ENCODE measurements around the gene DUSP16.
"Not testable (repeated sequence)": the region's sequence is repeated elsewhere in the genome, so short reads cannot be mapped to it uniquely, and the experiment has no call there.

The DUSP16 gene

GRCh38 chr12:12546314-12546772 is 16.3 kb downstream of the DUSP16 start:
- no peak for DNase-seq (ENCODE audit: low read depth)

DNA sequence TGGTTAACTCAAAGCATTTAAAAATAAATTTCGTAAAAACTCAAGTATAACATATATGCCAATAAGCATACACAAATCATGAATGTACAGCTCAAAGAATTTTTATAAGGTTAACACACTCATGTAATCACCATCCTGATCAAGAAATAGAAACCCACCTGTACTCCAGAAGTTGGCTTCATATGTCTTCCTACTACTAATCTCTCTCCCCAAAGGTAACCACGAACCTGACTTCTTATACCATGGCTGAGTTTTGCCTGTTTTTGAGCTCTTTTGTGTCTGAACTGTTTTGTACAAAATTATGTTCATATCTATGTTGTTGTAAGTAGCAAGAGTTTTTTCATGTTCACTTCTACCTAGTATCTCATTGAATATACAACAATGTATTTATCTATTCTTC is 18.7 kb downstream of the DUSP16 start:
- no peak for DNase-seq (ENCODE audit: low read depth)

DNA sequence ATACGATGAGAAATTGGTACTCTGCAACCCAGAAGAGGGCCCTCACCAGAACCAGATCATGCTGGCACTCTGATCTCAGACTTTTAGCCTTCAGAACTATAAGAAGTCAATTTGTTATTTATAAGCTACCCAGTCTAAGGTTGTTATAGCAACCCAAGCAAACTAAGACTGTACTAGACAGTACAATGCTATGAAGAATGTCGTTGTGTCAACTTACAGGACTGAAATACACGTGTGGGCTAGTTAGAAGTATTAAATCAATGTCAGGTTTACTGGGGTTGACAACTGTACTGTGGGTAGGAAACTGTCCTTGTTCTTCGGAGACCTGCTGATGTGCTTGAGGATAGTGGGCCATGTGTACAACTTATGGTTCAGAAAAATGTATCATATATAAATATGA is 19.7 kb downstream of the DUSP16 start:
- no peak for DNase-seq (ENCODE audit: low read depth)

DNA sequence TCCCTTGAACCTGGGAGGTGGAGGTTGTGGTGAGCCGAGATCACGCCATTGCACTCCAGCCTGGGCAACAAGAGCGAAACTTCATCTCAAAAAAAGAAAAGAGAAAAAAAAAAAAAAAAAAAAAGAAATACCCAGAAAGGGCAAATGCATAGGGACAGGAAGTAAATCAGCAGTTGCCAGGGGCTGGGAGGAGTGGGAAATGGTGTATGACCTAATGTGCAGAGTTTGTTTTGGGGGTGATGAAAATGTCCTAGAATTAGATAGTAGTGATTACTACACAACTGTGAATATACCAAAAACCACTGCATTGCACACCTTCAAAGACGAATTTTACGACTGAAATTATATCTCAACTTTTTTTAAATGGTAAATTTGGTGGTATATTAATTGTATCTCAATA is 20.4 kb downstream of the DUSP16 start:
- DNase-seq (ENCODE audit: low read depth) = no peak

DNA sequence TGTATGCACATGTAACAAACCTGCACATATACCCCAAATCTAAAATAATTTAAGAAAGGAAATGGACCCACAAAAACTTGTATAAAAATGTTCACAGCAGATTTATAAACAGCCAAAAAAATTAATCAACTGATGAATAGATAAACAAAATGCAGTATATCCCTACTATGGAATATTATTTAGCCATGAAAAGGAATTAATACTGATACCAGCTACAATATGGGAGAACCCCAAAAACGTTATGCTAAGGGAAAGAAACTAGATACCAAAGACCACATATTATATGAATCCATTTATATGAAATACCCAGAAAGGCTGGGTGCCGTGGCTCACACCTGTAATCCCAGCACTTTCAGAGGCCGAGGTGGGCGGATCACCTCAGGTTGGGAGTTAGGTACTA is 20.9 kb downstream of the DUSP16 start:
- no peak for DNase-seq (ENCODE audit: low read depth)

DNA sequence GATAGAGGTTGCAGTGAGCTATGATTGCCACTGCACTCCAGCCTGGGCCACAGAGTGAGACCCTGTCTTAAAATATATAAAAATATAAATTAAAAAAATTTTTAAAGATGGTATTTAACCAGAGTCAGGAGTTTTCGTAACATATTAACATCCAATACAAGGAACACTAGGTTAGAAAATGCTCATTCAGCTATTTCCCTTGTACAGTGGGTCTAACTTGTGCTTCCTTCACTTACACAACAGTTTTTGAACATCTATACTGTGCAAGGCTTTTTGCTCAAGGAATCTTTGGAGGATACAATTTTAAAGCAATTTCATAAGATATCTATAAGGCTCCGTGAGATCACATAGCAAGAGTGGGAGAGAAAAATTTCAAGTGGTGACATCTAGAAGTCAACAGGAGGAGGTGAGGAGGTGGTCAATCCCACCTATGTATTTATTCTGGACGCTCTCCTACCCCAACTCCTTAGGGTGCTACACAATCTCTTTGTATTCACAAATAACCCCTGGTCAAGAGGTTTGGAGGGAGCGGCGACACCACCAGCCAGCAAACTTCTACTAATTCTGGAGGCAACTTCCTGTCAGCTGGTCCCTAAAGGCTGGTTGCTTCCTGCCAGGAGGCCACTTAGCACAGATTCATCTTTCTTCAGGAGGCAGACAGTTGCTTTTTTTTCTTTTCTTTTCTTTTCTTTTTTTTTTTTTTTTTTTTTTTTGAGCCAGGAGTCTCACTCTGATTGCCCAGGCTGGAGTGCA is 22.2 kb downstream of the DUSP16 start:
- no peak for DNase-seq (ENCODE audit: low read depth)

GRCh38 chr12:12539028-12539810 is 23.4 kb downstream of the DUSP16 start:
- no peak for DNase-seq (ENCODE audit: low read depth)

DNA sequence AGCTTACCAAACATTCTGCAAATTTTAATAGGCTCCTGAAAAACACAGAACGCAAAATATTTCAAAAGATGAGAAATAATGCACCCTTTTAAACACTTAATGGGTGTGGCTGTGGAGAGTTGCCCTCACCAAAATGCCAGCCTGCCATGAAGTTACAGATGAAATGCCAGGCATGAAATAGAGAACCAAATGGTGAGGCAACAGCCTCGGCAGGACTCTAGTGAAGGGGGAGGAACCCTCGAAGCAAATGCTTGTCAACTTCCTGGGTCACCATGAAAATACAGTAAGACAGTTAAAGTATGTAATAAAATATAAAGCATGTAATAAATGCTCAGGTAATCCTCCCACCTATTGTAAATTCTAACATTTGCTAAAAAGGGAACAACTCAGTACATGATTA is 24.1 kb downstream of the DUSP16 start:
- DNase-seq (ENCODE audit: low read depth) = no peak

DNA sequence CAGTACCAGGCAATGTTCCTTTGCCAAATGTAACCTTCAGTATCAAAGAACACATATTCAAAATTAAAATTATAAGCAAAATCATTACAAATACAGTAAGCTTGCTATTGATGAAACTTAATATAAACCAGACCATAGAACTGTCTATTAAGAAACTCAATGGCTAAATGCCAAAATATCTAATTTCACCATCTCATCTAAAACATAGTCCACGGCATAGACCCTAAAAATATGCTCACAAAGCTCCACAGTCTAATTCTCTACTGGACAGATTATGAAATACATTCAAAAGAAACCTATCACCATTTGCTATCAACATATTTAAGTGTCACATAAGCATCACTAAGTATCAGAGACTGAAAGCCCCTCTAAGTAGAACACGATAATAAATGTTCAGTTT is 25.2 kb downstream of the DUSP16 start:
- no peak for DNase-seq (ENCODE audit: low read depth)

DNA sequence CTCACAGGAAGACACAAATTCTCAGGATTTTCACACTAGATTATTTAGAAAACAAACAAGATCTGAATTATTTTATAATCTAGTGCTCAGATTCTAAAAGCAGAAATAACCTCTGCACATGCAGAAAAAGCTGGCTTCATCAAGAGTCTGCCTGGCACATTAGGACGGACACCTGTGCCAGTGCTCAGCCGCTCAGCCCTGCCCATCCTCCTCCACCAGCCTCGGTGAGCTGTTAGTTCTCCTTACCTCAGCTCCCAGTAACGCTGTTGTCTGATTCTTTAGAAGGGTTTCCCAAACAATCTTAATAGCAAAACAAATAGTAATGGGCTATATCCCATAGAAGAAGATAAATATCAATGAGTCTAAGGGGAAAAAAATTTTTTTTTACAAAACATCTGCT is 27.7 kb downstream of the DUSP16 start:
- DNase-seq (ENCODE audit: low read depth) = no peak

DNA sequence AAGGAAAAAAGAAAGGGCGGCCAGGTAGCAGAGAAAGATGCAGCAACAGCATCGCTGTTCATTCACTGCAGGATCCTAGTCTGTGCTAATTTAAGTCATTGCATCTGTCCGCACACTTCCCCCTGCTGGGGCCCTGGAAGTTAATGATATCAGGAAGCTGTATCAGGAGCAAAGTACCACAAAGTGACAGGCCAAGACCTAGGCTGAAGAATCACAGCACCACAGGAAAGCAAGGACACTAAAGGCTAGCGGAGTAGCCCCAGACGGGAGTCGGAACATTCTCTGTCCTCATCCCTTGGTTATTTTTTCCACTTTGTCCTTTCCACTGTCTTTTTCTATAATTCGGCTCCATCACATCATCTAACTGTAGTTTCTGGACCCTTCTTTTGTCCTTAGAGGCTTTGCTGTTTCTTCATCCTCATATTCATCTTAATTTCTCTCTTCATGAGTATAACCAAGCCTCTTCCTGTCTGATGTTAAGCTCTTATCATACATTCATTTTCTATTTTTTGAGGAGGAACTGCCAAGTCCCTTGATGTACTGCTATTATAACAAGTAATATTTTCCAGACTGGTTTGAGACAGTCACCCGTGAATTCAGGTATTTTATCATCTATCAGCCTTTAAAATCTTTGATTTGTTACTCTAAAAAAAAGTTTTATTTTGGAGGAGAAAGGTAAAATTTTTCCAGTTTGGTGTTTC is 28.3 kb downstream of the DUSP16 start:
- DNase-seq (ENCODE audit: low read depth) = no peak

- no peak for DNase-seq (ENCODE audit: low read depth)
These were observed 29.3 kb downstream of the DUSP16 start for GRCh38 chr12:12533238-12533829.

DNA sequence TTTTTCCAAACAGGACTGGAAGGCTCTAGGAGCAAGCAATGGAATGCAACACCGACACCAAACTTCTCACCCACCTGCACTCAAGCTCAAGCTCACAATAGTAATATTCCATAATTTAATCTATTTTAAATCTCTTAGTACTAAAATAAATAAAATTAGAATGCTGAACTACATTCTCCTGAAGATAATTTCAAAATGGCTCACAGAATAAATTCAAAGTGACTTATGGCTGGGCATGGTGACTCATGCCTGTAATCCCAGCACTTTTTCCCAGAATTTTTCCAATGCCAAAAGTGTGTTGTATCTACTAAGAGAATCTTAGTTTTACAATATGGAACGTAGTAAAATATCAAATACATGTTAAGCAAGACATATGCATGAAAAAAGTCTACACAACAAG is 31.5 kb downstream of the DUSP16 start:
- DNase-seq (ENCODE audit: low read depth) = no peak

GRCh38 chr12:12529783-12530421 is 32.8 kb downstream of the DUSP16 start:
- DNase-seq (ENCODE audit: low read depth) = no peak

- no peak for DNase-seq (ENCODE audit: low read depth)
These were observed 34.0 kb downstream of the DUSP16 start for GRCh38 chr12:12528361-12529270.

DNA sequence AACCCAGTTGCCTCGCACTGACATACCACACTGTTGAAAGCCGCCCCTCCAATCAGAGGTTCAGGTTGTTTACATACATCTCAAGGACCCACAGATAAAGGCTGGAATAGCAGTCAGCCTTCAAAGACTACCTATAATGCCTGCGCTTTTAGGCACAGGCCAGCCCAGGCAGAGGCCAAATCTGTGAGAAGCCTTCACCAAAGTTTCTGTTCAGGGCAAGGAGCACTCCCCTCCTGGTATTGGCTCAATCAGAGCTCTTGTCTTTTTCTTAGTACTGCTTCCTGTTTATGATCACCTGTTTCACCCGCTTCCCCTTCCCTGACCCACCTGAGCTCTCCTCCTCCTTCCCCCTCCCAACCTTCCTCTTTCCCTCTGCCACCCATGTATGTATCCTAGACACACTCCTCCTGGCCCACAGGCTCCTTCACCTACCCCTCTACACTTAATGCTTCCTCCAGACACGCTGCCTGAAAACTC is 34.8 kb downstream of the DUSP16 start:
- no peak for DNase-seq (ENCODE audit: low read depth)

DNA sequence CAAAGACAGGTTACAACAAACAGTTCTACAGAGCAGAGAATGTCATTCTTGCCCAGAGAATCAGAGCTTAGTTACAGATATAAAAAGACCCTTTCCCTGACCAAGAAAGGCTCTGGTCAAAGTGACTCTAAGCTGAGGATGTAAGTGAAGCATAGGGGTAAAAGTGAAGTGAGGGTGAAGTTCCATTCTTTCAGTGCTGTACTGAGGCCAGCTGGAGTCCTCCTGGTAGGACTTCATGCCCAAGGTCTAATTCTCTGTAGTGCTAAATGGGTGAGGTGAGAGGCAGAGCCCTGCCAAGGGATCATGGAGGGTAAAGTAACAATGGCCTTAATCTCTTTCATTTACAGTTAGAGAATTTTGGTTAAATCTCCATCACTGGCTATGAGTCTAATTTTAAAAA is 38.5 kb downstream of the DUSP16 start:
- DNase-seq (ENCODE audit: low read depth) = no peak

DNA sequence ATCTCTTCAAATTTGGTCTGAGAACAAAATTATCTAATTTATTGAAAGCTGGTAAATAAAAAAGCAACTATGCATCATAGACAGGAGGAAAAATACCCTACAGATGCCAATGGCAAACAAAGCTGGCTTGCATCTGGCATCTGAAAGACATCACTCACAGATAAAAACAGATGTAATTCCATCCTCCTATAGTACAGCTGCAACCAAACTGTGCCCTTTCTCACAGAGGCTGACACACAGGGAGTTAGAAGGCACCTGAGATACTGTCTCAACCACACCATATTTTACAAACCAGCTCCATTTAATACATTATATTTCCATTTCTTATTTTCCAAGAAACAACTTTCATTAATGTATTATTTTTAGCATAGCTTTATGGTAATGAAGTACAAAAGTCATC is 39.4 kb downstream of the DUSP16 start:
- no peak for DNase-seq (ENCODE audit: low read depth)

- not testable (repeated sequence) for DNase-seq (ENCODE audit: low read depth)
These were observed 40.0 kb downstream of the DUSP16 start for GRCh38 chr12:12522657-12523056.

DNA sequence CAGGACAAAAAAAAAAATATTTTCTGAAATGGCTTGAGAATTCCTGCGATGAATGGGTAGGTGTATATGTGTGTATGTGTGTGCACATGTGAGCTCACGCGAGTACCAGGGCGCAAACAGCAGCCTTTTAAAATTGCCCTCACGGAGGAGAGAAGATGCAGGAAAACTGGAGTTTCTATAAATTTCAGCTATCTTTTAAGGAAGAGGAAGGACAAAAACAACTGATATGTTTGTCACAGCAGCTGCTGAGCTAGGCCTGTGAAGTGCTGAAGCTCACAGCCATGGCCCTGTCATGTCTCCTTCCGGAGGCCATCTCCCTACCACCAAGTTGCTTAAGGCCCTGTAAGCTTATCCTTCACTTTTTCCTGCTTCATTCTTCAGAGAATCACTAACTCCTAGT is 40.8 kb downstream of the DUSP16 start:
- no peak for DNase-seq (ENCODE audit: low read depth)

DNA sequence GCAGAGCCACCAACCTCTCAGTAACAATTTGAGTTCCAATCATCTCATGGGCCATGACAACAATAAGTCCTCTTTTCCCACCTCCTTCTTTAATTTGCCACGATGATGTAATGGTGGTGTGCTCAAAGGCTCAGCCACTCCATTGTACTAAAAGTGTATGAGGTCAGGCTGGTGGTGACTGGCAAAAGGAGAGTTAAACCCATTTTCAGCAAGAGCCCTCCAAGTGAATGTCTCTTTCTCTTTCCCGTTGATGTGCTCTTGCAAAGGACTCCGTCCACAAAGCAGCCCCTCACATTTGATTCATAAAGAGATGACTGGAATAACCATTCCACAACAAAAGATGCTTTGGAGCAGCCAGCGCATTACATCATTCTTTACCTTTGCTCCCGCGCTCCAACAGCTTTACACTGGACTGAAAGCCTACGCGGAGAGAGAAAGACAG is 41.6 kb downstream of the DUSP16 start:
- DNase-seq (ENCODE audit: low read depth) = no peak
